CD4-positive, alpha-beta T cell (primary cell): Measurements from ENCODE around the gene FGGY. TPM values are rescaled to one million over a fixed set of nuclear protein-coding genes. Genes with fewer than 3 reads are reported as not detected.

Source experiments
- ATAC-seq: fragments of 200-7000 bp; cut with Tn5 transposase; one replicate; pipeline ENCODE4 v1.10.0; 2022; ENCODE audit warnings: mild to moderate bottlenecking; ENCODE audit not compliant: poor library complexity
- CTCF ChIA-PET: fragments of 350-600 bp; sonication (Branson Sonifier 250); formaldehyde crosslinking; loops from one replicate; lab custom pipeline; 2021; ENCODE audit warnings: antibody characterized with exemption, inconsistent platforms; lab: Charles Lee
- POLR2A ChIA-PET: fragments of 350-600 bp; sonication (Branson Sonifier 250); formaldehyde crosslinking; loops from one replicate; lab custom pipeline; 2021; ENCODE audit warnings: antibody characterized with exemption, inconsistent platforms; lab: Charles Lee
- DNase-seq, 14 experiments: peaks; one replicate each; pipeline ENCODE4 v3.0.0-alpha.2; 2013 to 2020; ENCODE audit warnings: mixed read lengths in 2 of 14
- H3K27ac ChIP-seq, 2 donors: one replicate each; pipeline versions ENCODE4 v1.5.1 to v1.7.0; 2013; ENCODE audit warnings: low read length in 2 of 2, low read depth in 1 of 2, mild to moderate bottlenecking in 1 of 2
- H3K27me3 ChIP-seq, 2 experiments: 1 replicate in 1 of 2; 2 replicates in 1 of 2; pipeline versions ENCODE4 v1.6.1 to v1.7.0; 2013; ENCODE audit warnings: low read length in 2 of 2, control low read depth in 1 of 2, mild to moderate bottlenecking in 1 of 2, moderate library complexity in 1 of 2; ENCODE audit not compliant: insufficient read depth in 2 of 2, control insufficient read depth in 1 of 2
- H3K36me3 ChIP-seq: one replicate; pipeline ENCODE4 v1.6.1; 2013; ENCODE audit warnings: low read length, control low read depth; ENCODE audit not compliant: insufficient read depth
- H3K4me1 ChIP-seq: one replicate; pipeline ENCODE4 v1.6.1; 2013; ENCODE audit warnings: low read length, control low read depth; ENCODE audit not compliant: insufficient read depth
- H3K4me3 ChIP-seq: one replicate; pipeline ENCODE4 v1.5.1; 2013; ENCODE audit warnings: mild to moderate bottlenecking, low read length, moderate library complexity
- H3K9me3 ChIP-seq, 2 experiments: 1 replicate in 1 of 2; 2 replicates in 1 of 2; pipeline versions ENCODE4 v1.6.1 to v1.7.0; 2013; ENCODE audit warnings: low read length in 2 of 2, mild to moderate bottlenecking in 2 of 2, control low read depth in 1 of 2, moderate library complexity in 1 of 2; ENCODE audit not compliant: control insufficient read depth in 1 of 2, insufficient read depth in 1 of 2
- H3K27ac Mint-ChIP-seq: one replicate; pipeline ENCODE4 v1.8.0; 2020; ENCODE audit warnings: mixed read lengths
- H3K27me3 Mint-ChIP-seq: one replicate; pipeline ENCODE4 v1.8.0; 2021; ENCODE audit warnings: mixed read lengths
- H3K36me3 Mint-ChIP-seq: one replicate; pipeline ENCODE4 v1.8.0; 2021; ENCODE audit warnings: low read depth, mixed read lengths
- H3K4me1 Mint-ChIP-seq: one replicate; pipeline ENCODE4 v1.8.0; 2021; ENCODE audit warnings: low read depth, mixed read lengths
- H3K4me3 Mint-ChIP-seq: one replicate; pipeline ENCODE4 v1.8.0; 2020; ENCODE audit warnings: mild to moderate bottlenecking, mixed read lengths
- H3K9me3 Mint-ChIP-seq: one replicate; pipeline ENCODE4 v1.8.0; 2020; ENCODE audit warnings: mixed read lengths
- intact Hi-C, 2 experiments: fragments of 100-400 bp; cut with DNase I in 1 of 2; cut with micrococcal nuclease in 1 of 2; formaldehyde crosslinking; loops; one replicate each; pipeline versions ENCODE4 v1.15.1 to v1.9.0; 2023 to 2025; cut with DNase I, micrococcal nuclease
- total RNA-seq, 174 experiments: library from RNA in 2 of 174; stranded (reverse) in 2 of 174; gene quantifications; one replicate each; pipeline ENCODE4 v1.2.3 and lab custom pipeline; 2021 to 2026
- TF ChIP-seq, protein P1 (sequence below): fragments of 200-600 bp; IDR thresholded peaks from one replicate; pipeline ENCODE4 v1.8.0; 2022; ENCODE audit warnings: antibody characterized with exemption, mild to moderate bottlenecking

The FGGY gene
- total RNA-seq, 2 experiments from 2014 or later = 9.5 to 10.0 TPM

DNA sequence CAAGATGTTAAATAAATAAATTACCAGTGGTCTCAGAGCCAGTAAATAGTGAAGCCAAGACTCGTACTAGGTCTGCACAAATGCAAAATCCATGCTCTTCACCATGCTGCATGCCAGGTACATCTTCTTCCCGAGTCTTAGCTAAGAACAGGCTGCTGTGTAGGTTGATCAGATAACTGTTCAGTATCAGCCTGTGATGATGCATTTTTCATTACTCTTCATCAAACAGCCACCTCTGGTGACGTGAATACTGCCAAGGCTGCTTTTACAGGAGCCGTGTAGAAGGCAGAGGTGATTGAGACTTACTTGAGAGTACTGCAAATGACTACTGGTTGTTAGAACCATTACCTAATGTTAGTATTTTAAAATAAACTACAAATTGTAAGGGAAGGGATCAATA is 478.6 kb downstream of the FGGY start:
- Histone ChIP-seq H3K27ac (no peak overlapping the region), H3K36me3 (no peaks in the 10 kb centered on the region), H3K9me3 (no peaks in the 10 kb centered on the region), H3K4me3 (no peak overlapping the region), H3K27me3 (peaks cover 0 to 4% of the 10 kb centered on the region in 2 experiments), H3K4me1 (no peaks in the 10 kb centered on the region)
- DNase-seq (no peak), ATAC-seq (no peak)
- Mint-ChIP-seq H3K4me1 (no peaks in the 10 kb centered on the region), H3K4me3 (no peak overlapping the region), H3K27ac (no peak overlapping the region), H3K27me3 (no peaks in the 10 kb centered on the region), H3K36me3 (no peaks in the 10 kb centered on the region), H3K9me3 (no peaks in the 10 kb centered on the region)
- ChIA-PET POLR2A (no interaction called here), CTCF (no interaction called here)
- TF ChIP-seq, protein P1, sequence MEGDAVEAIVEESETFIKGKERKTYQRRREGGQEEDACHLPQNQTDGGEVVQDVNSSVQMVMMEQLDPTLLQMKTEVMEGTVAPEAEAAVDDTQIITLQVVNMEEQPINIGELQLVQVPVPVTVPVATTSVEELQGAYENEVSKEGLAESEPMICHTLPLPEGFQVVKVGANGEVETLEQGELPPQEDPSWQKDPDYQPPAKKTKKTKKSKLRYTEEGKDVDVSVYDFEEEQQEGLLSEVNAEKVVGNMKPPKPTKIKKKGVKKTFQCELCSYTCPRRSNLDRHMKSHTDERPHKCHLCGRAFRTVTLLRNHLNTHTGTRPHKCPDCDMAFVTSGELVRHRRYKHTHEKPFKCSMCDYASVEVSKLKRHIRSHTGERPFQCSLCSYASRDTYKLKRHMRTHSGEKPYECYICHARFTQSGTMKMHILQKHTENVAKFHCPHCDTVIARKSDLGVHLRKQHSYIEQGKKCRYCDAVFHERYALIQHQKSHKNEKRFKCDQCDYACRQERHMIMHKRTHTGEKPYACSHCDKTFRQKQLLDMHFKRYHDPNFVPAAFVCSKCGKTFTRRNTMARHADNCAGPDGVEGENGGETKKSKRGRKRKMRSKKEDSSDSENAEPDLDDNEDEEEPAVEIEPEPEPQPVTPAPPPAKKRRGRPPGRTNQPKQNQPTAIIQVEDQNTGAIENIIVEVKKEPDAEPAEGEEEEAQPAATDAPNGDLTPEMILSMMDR = no peak
- intact Hi-C loops = no loop called here

DNA sequence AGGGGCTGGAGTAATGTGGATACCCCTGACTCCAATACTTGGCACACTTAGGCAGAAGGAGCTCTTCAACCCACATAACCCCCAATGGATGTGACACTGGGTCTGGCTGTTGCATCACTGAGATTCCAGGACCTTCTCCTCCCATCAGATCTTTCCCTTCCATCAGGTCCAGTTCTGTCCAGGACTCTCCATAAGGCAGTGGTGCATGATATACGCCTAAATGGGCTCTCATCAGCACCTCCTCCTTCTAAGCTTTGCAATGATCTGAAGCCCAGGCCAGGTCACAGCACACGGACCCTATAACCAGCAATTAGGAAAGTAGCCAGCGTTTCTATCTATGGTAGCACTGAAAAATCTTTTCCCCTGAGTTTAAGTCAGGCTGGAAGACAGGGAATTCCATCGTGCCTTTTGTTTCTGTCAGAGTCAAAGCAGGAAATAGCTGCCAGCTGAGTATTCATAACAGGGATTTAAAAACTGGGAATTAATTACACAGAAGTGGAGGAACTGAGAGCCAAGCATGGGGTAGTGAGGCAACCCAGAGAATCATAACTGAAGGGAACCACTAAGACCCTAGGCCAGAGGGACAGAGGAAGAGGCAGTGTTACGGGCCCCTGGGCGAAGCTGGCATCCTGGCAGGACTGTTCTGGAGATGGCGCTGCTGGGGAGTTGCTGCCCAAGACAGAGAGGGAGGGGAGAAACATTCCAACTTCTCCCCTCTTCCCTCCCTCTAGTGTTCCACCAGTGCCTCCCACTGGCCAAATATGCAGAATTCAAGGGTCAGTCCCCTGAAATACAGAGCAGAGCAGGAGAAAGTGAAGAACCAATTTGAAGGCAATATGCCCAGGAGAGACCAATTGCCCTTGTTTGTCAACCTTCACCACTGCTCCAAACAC is 480.3 kb downstream of the FGGY start:
- ChIA-PET POLR2A (no interaction called here), CTCF (no interaction called here)
- H3K4me3 ChIP-seq = no peak overlapping the region
- no peaks in the 10 kb centered on the region for H3K9me3 ChIP-seq
- no peaks in the 10 kb centered on the region for H3K27me3 Mint-ChIP-seq
- no peaks in the 10 kb centered on the region for H3K36me3 ChIP-seq
- TF ChIP-seq, protein P1 = no peak
- ATAC-seq (no peak), DNase-seq (no peak)
- no peak overlapping the region for H3K4me3 Mint-ChIP-seq
- H3K27me3 ChIP-seq = peaks cover 0 to 4% of the 10 kb centered on the region in 2 experiments
- no peak overlapping the region for H3K27ac ChIP-seq
- no peaks in the 10 kb centered on the region for H3K9me3 Mint-ChIP-seq
- H3K36me3 Mint-ChIP-seq = no peaks in the 10 kb centered on the region
- intact Hi-C loops = no loop called here
- H3K4me1 Mint-ChIP-seq = no peaks in the 10 kb centered on the region
- no peaks in the 10 kb centered on the region for H3K4me1 ChIP-seq
- no peak overlapping the region for H3K27ac Mint-ChIP-seq

DNA sequence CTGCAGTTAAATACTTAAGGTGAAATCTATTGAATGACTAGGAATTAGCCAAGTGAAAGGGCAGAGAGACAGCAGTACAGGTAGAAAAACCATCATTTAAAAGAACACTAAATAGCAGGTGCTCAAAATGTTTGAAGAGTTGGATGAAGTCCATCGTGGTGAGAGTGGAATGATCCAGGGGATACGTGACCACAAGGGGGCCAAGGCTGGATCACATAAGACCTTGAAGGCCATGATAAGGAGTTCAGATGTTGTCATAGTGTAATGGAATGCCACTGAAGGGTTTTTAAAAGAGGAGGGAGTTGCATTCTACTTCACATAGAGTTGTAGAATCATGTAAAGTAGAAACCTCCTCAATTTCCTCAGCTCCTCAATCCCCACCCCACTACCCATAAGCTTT is 483.1 kb downstream of the FGGY start:
- Histone ChIP-seq H3K4me1 (no peaks in the 10 kb centered on the region), H3K27me3 (peaks cover 0 to 4% of the 10 kb centered on the region in 2 experiments), H3K9me3 (no peaks in the 10 kb centered on the region), H3K4me3 (no peak overlapping the region), H3K36me3 (no peaks in the 10 kb centered on the region), H3K27ac (no peak overlapping the region)
- H3K9me3 Mint-ChIP-seq = no peaks in the 10 kb centered on the region
- TF ChIP-seq, protein P1 = no peak
- intact Hi-C loops = no loop called here
- H3K27ac Mint-ChIP-seq = no peak overlapping the region
- no peaks in the 10 kb centered on the region for H3K27me3 Mint-ChIP-seq
- CTCF ChIA-PET = no interaction called here
- H3K4me3 Mint-ChIP-seq = no peak overlapping the region
- no peaks in the 10 kb centered on the region for H3K4me1 Mint-ChIP-seq
- POLR2A ChIA-PET = interaction anchor here (0.7 to 1.2 kb wide), 2 partner anchors 21 to 218 kb away, joined by 3 to 4 read pairs; no protein-coding TSS in a partner anchor
- H3K36me3 Mint-ChIP-seq = no peaks in the 10 kb centered on the region
- no peak for ATAC-seq
- peak in 3 of 14 experiments; percentile 1 to 5 (median 3) for DNase-seq
